Fibroblast of lung (primary cell): ENCODE data around the gene MAGEL2. TPM values are rescaled to one million over a fixed set of nuclear protein-coding genes. Genes with fewer than 3 reads are reported as not detected.

Experiments
- DNase-seq, 2 donors: peaks; one replicate each; pipeline versions ENCODE4 v3.0.0 to v3.0.0-alpha.2; 2010; ENCODE audit warnings: low read depth in 2 of 2
- H2AFZ ChIP-seq: 2 replicates; pipeline ENCODE4 v1.5.1; 2012; ENCODE audit warnings: low read length, control low read depth, inconsistent platforms
- H3K27ac ChIP-seq: 2 replicates; pipeline ENCODE4 v1.5.1; 2011; ENCODE audit warnings: low read length, control low read depth; ENCODE audit not compliant: insufficient read depth
- H3K27me3 ChIP-seq: 2 replicates; pipeline ENCODE4 v1.5.1; 2011; ENCODE audit warnings: mild to moderate bottlenecking, low read length; ENCODE audit not compliant: control insufficient read depth, insufficient read depth
- H3K36me3 ChIP-seq: 2 replicates; pipeline ENCODE4 v1.5.1; 2011; ENCODE audit warnings: low read length; ENCODE audit not compliant: control insufficient read depth, insufficient read depth
- H3K4me1 ChIP-seq: 2 replicates; pipeline ENCODE4 v1.5.1; 2011; ENCODE audit warnings: low read length; ENCODE audit not compliant: control insufficient read depth, insufficient read depth; ENCODE audit errors: extremely low read depth
- H3K4me2 ChIP-seq: 2 replicates; pipeline ENCODE4 v1.5.1; 2011; ENCODE audit warnings: low read length, control low read depth; ENCODE audit not compliant: insufficient read depth; ENCODE audit errors: extremely low read depth
- H3K4me3 ChIP-seq, 4 experiments: fragments of 200-600 bp in 1 of 4; sonication (generic) in 1 of 4; replicated peaks in 1 of 4; 2 replicates each; pipeline ENCODE4 v1.5.1; 2011 to 2016; ENCODE audit warnings: low read length in 4 of 4, low read depth in 3 of 4, mild to moderate bottlenecking in 3 of 4, control low read depth in 2 of 4, inconsistent platforms in 1 of 4, mixed read lengths in 1 of 4; ENCODE audit not compliant: insufficient read depth in 1 of 4; ENCODE audit errors: control extremely low read depth in 1 of 4
- H3K79me2 ChIP-seq: 2 replicates; pipeline ENCODE4 v1.5.1; 2012; ENCODE audit warnings: mild to moderate bottlenecking, low read length, inconsistent platforms; ENCODE audit not compliant: control insufficient read depth, insufficient read depth
- H3K9ac ChIP-seq: 2 replicates; pipeline ENCODE4 v1.5.1; 2011; ENCODE audit warnings: mild to moderate bottlenecking, low read length, control low read depth; ENCODE audit not compliant: insufficient read depth
- H3K9me3 ChIP-seq: 2 replicates; pipeline ENCODE4 v1.5.1; 2012; ENCODE audit warnings: low read depth, low read length; ENCODE audit not compliant: control insufficient read depth, insufficient read depth
- H4K20me1 ChIP-seq: 2 replicates; pipeline ENCODE4 v1.5.1; 2011; ENCODE audit warnings: low read length; ENCODE audit not compliant: control insufficient read depth, insufficient read depth; ENCODE audit errors: extremely low read depth
- EZH2 ChIP-seq: IDR thresholded peaks from 2 replicates; pipeline ENCODE4 v1.5.1; 2012; ENCODE audit warnings: low read length, control low read depth, mild to moderate bottlenecking; ENCODE audit errors: missing control alignments
- polyA minus RNA-seq: library from RNA; depleted of rRNA, polyadenylated mRNA; stranded (reverse); fragments of >200 nt; gene quantifications from 2 replicates; pipeline ENCODE4 v1.2.3, GENCODE V29; 2011; ENCODE audit warnings: low replicate concordance
- polyA plus RNA-seq, 2 donors: library from polyadenylated mRNA; depleted of rRNA in 1 of 2; stranded (reverse) in 1 of 2; unstranded in 1 of 2; fragments of >200 nt; gene quantifications; 2 replicates each; pipeline ENCODE4 v1.2.1, GENCODE V29; 2011 to 2012; ENCODE audit warnings: missing spikeins in 1 of 2
- total RNA-seq: library from RNA; depleted of rRNA; stranded (reverse); fragments of >200 nt; gene quantifications from 2 replicates; pipeline ENCODE4 v1.2.1, GENCODE V29; 2014
- TF ChIP-seq, protein P1 (sequence below), 2 donors: IDR thresholded peaks in 1 of 2; conservative IDR thresholded peaks in 1 of 2; 1 replicate in 1 of 2; 2 replicates in 1 of 2; pipeline ENCODE4 v1.5.1; 2011 to 2012; ENCODE audit warnings: low read length in 2 of 2, control low read depth in 1 of 2, inconsistent platforms in 1 of 2, low read depth in 1 of 2, mild to moderate bottlenecking in 1 of 2

The MAGEL2 gene
- total RNA-seq: under 0.01 TPM in 2 replicates
- not detected in 2 replicates for polyA plus RNA-seq
- polyA plus RNA-seq (2012): not detected in 2 replicates
- polyA minus RNA-seq: 0.08 and 0.26 TPM in 2 replicates

DNA sequence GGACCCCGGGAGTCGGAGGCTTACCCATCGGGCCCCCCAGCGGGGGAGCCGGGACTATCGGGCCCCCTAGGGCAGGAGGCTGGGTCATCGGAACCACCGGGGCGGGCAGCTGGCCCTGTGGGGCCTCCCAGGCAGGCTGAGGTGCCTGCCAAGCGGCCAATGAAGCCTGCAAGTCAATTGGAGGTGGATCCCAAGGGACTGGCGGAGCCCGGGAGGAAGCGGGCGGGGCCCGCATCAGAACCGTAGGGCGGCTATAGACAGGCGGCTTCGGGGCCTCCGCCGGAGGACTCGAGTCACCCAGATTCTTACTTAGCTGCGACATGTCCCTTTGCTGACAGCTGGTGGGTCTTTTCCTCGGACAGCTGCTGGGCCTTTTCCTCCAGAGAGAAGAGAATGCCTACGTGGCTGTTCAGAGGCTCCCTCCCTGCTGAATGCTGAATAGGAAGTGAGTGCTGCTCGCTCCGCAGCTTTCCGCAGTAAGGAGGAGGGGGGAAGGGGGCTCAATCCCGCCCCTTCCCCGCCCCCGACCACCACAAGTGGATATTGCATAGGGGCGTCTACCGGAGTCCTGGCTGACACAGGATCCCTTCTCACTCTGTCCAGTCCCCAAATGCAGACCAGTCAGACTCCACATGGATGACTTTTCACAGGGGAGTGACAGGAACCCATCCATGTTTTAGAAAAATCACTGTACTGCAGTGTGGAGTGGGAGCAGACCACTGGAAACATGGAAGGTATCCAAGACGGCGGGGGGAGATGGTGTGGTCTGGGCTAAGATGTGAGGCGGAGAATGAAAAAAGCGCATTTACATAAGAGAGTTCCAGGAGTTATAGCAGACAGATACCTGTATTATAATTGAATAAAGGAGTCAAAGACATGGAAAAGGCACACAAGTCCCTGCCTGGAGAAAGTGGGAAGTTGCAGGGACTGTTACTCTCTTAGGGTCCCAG lies at the start of gene MAGEL2:
Gene MAGEL2, minus strand, starts transcription at position 447 of the 950 bp plus-strand sequence. Its CDS starts 125 bp downstream, at position 322.
- Histone ChIP-seq H3K4me1 (no peaks in the 10 kb centered on the region), H3K4me2 (no peak within 1 kb of the TSS), H3K27ac (no peak within 1 kb of the TSS), H3K4me3 (peak within 1 kb of the TSS in 2 of 4 experiments; percentile 34 to 47), H3K27me3 (no peaks in the 10 kb centered on the region), H3K9me3 (no peaks in the 10 kb centered on the region), H3K79me2 (no peaks in the 10 kb centered on the region), H4K20me1 (no peaks in the 10 kb centered on the region), H3K9ac (no peak within 1 kb of the TSS), H2AFZ (no peak within 1 kb of the TSS), H3K36me3 (no peaks in the 10 kb centered on the region)
- peak in 1 of 2 donors; percentile 35 for DNase-seq
- TF ChIP-seq, protein P1, sequence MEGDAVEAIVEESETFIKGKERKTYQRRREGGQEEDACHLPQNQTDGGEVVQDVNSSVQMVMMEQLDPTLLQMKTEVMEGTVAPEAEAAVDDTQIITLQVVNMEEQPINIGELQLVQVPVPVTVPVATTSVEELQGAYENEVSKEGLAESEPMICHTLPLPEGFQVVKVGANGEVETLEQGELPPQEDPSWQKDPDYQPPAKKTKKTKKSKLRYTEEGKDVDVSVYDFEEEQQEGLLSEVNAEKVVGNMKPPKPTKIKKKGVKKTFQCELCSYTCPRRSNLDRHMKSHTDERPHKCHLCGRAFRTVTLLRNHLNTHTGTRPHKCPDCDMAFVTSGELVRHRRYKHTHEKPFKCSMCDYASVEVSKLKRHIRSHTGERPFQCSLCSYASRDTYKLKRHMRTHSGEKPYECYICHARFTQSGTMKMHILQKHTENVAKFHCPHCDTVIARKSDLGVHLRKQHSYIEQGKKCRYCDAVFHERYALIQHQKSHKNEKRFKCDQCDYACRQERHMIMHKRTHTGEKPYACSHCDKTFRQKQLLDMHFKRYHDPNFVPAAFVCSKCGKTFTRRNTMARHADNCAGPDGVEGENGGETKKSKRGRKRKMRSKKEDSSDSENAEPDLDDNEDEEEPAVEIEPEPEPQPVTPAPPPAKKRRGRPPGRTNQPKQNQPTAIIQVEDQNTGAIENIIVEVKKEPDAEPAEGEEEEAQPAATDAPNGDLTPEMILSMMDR (conservative IDR thresholded peaks at IDR 0.05 in 1 of 2, IDR thresholded peaks at IDR 0.05 in 1 of 2; ENCODE audit: low read depth in 1 of 2, low read length in 2 of 2): no peak

DNA sequence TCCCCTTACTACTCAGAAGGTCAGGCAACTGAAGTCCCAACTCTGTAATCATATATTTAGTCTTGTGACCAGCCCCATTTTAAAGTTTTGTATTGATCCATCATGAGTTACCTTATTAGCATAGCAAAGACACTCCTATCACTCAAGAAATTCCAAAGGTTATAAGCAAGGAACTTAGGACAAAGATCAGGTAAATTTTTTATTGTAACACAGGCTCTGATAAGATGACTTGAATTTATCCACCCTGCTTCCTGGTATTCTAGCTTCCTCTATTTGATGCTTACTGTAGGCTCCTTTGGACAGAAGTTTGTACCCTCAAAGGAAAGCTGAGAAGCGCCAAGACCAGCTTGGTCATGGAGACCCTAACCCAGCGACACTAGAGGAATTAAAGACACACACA lies 47.6 kb upstream of the MAGEL2 start:
- Histone ChIP-seq H3K9ac (no peak overlapping the region), H3K9me3 (no peaks in the 10 kb centered on the region), H3K4me3 (no peak overlapping the region), H3K4me2 (no peak overlapping the region), H3K79me2 (no peaks in the 10 kb centered on the region), H3K27ac (no peak overlapping the region), H4K20me1 (no peaks in the 10 kb centered on the region), H3K4me1 (no peaks in the 10 kb centered on the region), H3K27me3 (no peaks in the 10 kb centered on the region), H2AFZ (no peak overlapping the region), H3K36me3 (no peaks in the 10 kb centered on the region)
- no peak for DNase-seq
- TF ChIP-seq, protein P1 (conservative IDR thresholded peaks at IDR 0.05 in 1 of 2, IDR thresholded peaks at IDR 0.05 in 1 of 2; ENCODE audit: low read depth in 1 of 2, low read length in 2 of 2): no peak
- no peak for TF ChIP-seq EZH2

DNA sequence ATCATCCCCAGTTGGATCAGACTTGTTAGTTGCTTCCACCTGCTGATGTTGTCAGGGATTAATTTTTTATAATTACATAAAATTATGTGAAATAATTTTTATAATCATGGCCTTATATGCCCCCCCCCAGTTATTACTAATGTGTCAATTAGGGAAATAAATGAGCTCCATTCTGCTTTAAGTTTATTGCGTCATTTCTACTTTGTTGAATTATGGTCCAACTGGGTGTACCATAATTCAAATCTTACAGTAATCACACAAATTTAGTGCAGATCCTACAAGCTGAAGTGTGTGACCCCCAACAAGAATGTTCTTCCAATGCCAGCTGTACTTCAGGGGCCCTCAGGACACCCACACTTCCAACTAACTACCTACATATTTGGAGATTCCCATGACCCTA lies 46.9 kb upstream of the MAGEL2 start:
- no peaks in the 10 kb centered on the region for H3K79me2 ChIP-seq
- H2AFZ ChIP-seq: no peak overlapping the region
- H3K27me3 ChIP-seq: no peaks in the 10 kb centered on the region
- no peak overlapping the region for H3K4me3 ChIP-seq
- no peak for TF ChIP-seq EZH2
- TF ChIP-seq, protein P1 (conservative IDR thresholded peaks at IDR 0.05 in 1 of 2, IDR thresholded peaks at IDR 0.05 in 1 of 2; ENCODE audit: low read depth in 1 of 2, low read length in 2 of 2): no peak
- no peaks in the 10 kb centered on the region for H4K20me1 ChIP-seq
- H3K9ac ChIP-seq: no peak overlapping the region
- no peaks in the 10 kb centered on the region for H3K36me3 ChIP-seq
- no peak overlapping the region for H3K27ac ChIP-seq
- H3K4me2 ChIP-seq: no peak overlapping the region
- no peaks in the 10 kb centered on the region for H3K4me1 ChIP-seq
- DNase-seq: no peak
- H3K9me3 ChIP-seq: no peaks in the 10 kb centered on the region
